Measurements from ENCODE around the gene ASTN1. TPM values are rescaled to one million over a fixed set of nuclear protein-coding genes. Genes with fewer than 3 reads are reported as not detected.

ASTN1 gene
- total RNA-seq, 1 experiment from 2014 or later = 4.1 TPM

DNA sequence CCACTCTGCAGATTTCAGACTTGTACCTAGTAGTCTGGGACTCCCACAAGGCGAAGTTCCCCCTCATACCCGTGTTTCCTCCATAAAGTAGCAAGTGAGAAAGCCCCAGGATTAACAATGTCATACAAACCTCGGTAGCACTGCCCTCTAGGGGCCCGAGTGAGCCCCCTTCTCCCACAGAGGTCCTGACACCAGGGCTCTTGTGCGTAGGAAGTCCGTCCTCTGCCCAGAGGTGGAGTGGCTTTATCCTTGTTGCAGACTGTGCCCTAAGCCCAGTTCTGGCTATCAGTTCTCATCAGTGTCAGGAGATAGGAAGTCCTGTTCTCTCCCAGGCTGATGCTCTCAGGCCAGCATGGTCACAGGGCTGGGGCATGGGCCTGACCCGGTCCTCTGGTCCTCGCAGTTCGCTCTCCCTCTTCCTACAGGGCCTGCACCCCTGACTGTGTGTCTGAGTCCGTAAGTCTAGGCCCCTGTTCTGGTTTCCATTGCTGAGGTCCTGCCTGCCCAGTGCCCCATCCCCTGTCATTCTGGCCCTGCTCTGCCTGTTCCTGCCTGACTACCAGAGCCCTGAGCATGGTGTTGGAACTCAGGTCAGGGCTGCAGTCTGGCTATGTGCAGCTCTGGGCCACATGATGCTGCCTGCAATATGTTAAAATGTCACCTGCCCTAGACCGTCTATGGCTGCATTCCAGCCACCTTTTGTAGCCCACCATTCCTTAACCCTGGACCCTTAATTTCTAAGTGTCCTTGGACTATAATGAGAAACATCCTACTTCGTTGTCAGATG lies 285.6 kb downstream of the ASTN1 start:
- in situ Hi-C loops (cut with HindIII; ENCODE audit: low pct_unique_long_range_greater_than_20kb, low sequenced_read_pairs) = no loop called here
- no peak for DNase-seq (ENCODE audit: low read depth)

DNA sequence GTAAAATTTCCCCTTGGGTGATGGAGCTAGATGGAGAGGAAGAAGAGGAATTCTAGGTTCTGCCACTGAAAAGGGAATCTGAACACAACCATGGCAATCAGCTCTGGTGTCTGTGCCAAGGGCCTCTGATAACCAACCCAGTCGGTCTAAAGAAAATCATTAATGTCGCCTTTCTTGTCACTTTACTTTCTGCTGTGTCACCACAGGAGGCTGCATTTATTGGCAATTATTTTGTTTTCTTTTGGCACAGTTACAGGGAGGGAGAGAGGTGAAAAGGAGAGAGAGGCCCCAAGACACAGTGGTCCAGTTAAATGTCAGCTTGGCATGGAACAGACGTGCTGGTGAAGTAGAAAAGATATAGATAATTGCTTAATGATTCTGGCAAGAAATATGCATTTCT lies 287.0 kb downstream of the ASTN1 start:
- in situ Hi-C loops (cut with HindIII; ENCODE audit: low pct_unique_long_range_greater_than_20kb, low sequenced_read_pairs) = no loop called here
- DNase-seq (ENCODE audit: low read depth) = no peak

GRCh38 chr1:176876966-176877515 lies 287.5 kb downstream of the ASTN1 start:
- in situ Hi-C loops (cut with HindIII; ENCODE audit: low pct_unique_long_range_greater_than_20kb, low sequenced_read_pairs) = no loop called here
- no peak for DNase-seq (ENCODE audit: low read depth)

DNA sequence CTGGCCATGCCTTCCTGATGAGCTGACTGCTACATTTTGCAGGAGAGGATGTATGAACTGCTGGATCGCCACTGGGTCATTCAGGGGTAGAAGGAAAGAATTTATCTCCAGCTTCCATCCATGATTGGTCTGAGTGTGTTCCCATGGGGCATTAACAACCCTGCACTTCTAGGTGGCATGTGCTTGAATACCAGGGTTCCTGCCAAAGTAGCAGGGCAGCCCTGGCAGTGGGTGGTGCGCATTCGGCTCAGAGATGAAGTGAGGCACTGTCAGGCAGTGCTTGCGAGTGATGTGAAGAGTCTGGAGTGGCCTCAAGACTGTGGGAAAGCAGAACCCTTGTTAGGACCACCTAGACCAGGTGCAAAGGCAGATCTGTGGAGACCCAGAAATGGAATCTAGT lies 294.9 kb downstream of the ASTN1 start:
- in situ Hi-C loops (cut with HindIII; ENCODE audit: low pct_unique_long_range_greater_than_20kb, low sequenced_read_pairs) = no loop called here
- DNase-seq (ENCODE audit: low read depth) = no peak

DNA sequence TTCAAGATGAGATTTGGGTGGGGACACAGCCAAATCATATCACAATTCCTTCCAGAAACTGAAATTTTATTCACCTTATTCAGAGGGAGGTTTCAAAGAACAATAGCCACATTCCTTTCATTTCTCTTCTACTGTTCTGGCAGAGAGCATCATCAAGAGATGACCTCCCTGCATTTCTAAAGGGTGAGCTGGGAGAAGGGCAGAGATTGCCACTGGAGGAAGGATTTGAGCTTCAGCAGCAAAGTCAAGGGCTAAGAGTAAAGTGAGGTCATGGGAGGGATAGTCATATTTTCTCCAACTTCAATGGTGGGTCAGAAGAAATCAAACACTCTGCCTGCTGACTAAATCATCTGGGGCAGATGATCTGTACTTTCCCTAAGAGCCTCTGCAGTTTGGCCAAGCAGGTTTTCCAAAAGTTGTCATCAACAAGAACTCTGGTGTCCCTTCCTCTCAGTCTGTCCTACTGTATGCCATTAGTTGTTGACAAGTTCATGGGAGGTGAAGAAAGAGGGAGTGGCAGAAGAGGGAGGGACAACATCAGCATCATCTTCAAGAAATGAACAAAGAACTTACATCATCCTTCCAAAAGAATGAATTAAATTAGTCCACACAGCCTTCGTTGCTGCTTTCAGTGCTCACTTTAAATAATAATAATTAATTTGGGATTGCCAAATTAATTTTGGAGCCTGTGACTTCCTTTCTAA lies 298.3 kb downstream of the ASTN1 start:
- no peak for DNase-seq (ENCODE audit: low read depth)
- in situ Hi-C loops (cut with HindIII; ENCODE audit: low pct_unique_long_range_greater_than_20kb, low sequenced_read_pairs) = no loop called here

DNA sequence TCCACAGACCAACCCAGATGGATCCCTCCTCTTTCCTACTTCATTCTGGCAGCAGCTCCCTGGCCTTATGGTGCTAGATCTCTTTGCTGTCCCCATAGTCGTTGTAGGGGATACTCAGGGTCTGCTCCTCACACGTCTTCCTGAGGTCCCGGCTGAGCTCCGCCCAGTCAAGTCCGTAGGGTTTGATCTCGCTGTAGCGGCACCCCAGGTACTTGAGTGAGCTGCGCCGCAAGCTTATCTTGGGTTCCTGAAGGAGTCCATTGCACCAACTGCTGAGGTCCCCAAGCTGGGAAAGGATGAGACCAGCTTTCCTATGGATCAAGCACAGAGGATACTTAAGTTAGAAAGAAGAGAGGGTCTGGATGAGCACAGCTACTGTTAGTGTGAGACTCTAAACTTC lies 300.3 kb downstream of the ASTN1 start:
- in situ Hi-C loops (cut with HindIII; ENCODE audit: low pct_unique_long_range_greater_than_20kb, low sequenced_read_pairs) = no loop called here

DNA sequence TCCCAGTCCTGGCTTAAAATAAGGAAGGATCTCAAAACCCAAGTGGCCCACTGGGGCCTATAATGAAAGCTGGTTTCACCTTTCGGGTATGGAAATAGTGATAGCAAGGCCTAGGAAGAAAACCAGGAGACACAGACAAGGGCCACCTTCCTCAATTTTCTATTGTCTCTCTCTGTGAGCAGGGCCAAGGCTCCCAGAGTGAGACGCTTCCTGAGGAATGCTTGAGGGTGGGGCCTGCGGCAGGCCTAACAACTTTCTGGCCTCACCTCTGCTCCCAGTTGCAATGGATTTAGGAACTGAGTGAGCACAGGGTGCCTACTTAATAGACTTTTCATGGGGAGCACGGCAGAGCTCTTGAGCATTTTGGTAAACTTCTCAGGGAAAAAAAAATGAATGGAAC lies 300.9 kb downstream of the ASTN1 start:
- no peak for DNase-seq (ENCODE audit: low read depth)
- in situ Hi-C loops (cut with HindIII; ENCODE audit: low pct_unique_long_range_greater_than_20kb, low sequenced_read_pairs) = no loop called here

More for the DNA sequence above, 300.3 kb downstream of the ASTN1 start:
- DNase-seq (ENCODE audit: low read depth) = no peak

- in situ Hi-C loops (cut with HindIII; ENCODE audit: low pct_unique_long_range_greater_than_20kb, low sequenced_read_pairs) = no loop called here
- peak; percentile 65 for DNase-seq (ENCODE audit: low read depth)
These were observed 306.0 kb downstream of the ASTN1 start for GRCh38 chr1:176858433-176858916.

- DNase-seq (ENCODE audit: low read depth) = peak; percentile 10
- in situ Hi-C loops (cut with HindIII; ENCODE audit: low pct_unique_long_range_greater_than_20kb, low sequenced_read_pairs) = no loop called here
These were observed 306.9 kb downstream of the ASTN1 start for GRCh38 chr1:176857632-176858031.

GRCh38 chr1:176854758-176855745 lies 309.5 kb downstream of the ASTN1 start:
- no peak for DNase-seq (ENCODE audit: low read depth)
- in situ Hi-C loops (cut with HindIII; ENCODE audit: low pct_unique_long_range_greater_than_20kb, low sequenced_read_pairs) = no loop called here

- in situ Hi-C loops (cut with HindIII; ENCODE audit: low pct_unique_long_range_greater_than_20kb, low sequenced_read_pairs) = no loop called here
- no peak for DNase-seq (ENCODE audit: low read depth)
These were observed 310.4 kb downstream of the ASTN1 start for GRCh38 chr1:176854121-176854520.

- in situ Hi-C loops (cut with HindIII; ENCODE audit: low pct_unique_long_range_greater_than_20kb, low sequenced_read_pairs) = no loop called here
- DNase-seq (ENCODE audit: low read depth) = no peak
These were observed 311.0 kb downstream of the ASTN1 start for GRCh38 chr1:176853503-176853902.

GRCh38 chr1:176852124-176852523 lies 312.4 kb downstream of the ASTN1 start:
- in situ Hi-C loops (cut with HindIII; ENCODE audit: low pct_unique_long_range_greater_than_20kb, low sequenced_read_pairs) = no loop called here
- DNase-seq (ENCODE audit: low read depth) = no peak

DNA sequence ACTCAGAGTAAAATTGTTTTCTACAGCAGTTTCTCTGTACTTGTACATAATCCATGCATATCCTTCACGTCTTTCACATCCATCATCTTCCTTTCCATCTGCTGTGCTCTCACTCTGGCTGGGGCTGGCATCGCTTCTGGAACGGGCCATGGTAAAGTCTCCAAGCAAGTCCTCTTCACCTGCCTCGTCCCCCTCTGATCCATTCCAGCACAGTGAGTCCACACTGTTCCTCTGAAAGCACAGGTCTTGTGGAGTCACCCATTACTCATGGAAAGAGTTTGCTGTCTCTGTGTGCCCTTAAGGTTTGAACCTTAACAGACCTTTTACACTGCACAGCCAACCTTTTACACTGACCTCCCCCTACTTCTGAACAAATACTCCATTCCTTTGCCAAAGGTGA lies 313.6 kb downstream of the ASTN1 start:
- no peak for DNase-seq (ENCODE audit: low read depth)
- in situ Hi-C loops (cut with HindIII; ENCODE audit: low pct_unique_long_range_greater_than_20kb, low sequenced_read_pairs) = no loop called here

GRCh38 chr1:176849281-176849680 lies 315.2 kb downstream of the ASTN1 start:
- in situ Hi-C loops (cut with HindIII; ENCODE audit: low pct_unique_long_range_greater_than_20kb, low sequenced_read_pairs) = no loop called here
- no peak for DNase-seq (ENCODE audit: low read depth)

DNA sequence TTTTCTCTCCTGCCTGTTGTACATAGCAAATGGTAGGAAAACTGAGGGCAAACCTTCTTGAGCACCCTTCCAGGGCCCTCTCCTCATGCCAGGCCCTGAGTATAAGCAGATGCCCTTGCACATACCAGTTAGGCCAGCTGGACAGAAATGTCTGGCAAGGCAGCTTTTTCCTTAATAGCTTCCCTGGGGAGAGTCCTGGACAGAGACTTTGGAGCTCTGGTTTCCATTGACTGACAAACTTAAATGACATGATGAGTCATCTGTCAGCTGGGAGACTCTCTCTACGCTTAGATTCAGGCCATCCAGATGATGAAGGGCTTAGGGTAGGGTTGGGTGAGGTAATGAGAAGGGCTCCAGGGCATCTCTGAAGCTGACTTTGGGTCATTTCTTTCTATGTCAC lies 317.5 kb downstream of the ASTN1 start:
- in situ Hi-C loops (cut with HindIII; ENCODE audit: low pct_unique_long_range_greater_than_20kb, low sequenced_read_pairs) = no loop called here
- DNase-seq (ENCODE audit: low read depth) = no peak

DNA sequence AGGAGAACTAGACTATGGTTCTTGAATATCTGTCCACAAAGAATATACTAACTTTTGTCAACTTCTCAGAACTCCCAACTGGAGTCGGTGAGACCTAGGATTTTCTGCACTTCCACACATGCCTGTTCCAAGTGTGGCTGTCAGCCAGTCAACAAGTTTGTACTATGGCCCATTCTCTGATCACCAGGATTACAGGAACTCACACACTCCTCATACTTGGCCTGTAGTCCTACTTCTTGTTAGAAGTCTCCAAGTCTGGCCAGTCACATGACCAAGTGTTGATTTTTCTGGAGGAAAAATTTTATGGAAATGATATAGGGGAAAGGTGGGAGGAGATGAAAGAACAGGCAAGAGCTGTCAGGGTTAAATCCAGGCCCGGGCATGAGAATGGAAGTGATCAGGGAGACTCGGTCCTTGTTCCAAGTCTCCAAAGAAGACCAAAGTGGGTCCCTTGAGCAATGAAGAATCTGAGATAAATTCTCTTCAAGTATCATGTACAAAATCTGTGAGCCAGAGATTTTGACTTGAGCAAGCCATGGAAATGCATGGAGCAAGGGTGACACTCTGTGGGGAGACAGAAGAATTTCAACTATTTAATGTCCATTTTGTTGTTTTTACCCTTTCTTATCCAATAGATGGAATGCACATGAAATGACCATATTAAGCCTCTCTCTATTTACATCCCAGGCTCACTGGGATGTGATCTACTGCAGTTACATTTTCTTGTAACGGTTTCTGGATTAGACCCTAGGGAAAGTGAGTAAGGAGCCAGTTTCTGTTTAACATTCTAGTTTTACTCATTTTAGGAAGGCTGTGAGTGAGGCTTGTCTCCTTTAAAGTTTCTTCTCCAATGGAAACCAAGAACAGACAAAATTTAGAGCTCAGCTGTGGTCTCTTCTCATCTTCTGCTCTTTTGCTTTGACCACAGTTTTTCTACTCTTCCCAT lies 320.9 kb downstream of the ASTN1 start:
- peak; percentile 12 for DNase-seq (ENCODE audit: low read depth)
- in situ Hi-C loops (cut with HindIII; ENCODE audit: low pct_unique_long_range_greater_than_20kb, low sequenced_read_pairs) = no loop called here
